ENCODE results near the gene AP3S2.
"Not testable (repeated sequence)": the region's sequence is repeated elsewhere in the genome, so short reads cannot be mapped to it uniquely, and the experiment has no call there.

The AP3S2 gene

DNA sequence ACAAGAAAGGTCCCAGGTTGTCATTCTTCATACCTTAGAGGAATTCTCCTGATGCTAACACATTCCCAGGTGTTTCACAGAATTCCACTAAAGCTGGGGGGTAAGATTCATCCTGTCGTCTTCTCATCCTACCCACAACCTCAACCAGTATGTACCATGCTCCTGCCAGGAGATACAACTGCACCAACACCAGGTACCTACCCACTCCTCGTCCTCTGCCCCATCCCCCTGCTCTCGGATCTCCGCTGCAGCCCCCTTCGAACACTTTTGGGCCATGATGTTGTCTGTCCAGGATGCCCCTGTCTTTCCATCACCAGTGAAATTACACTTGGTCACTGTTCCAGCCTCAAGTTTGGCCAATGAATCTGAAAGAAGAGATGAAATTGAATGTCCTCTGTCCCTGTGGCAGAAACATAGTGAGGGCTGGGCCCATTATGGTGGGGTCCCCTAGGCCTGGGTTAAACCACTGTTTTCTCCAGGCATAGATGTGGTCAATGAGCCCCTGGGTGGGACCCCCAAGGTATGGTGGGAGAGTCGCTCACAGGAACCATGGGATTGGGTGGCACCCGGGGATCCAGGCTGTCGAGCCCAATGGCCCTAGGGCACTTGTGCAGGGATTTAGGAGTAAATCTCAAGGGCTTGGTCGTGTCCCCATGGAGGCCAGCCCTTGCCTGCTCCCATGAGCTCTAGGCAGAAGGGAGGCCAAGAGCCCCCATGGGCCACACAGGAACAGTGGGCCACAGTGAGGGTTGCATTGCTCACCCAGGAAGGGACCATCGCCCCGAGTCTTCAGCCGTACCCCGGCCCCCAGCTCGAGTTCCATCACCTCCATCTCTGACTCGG lies 9.4 kb upstream of the AP3S2 start:
- no peak for DNase-seq (ENCODE audit: low read depth)

DNA sequence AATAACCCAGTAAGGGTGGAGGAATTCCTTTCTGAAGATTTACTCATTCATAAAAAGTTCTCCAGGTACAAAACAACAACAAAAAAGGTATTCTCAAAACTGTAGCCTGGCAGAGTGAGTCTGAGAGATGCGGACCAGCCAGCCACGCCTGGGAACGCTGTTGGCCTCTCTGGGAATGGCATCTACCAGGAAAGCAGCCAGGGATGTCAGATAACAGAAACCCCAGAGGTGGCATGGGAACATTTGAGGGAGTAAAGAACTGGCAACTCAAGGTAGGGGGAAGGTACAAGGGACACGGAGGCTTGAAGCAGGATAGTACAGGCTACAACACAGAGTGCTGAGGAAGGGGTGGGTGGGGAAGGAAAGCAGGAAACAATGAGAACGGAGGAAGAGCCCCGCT lies 7.1 kb upstream of the AP3S2 start:
- DNase-seq (ENCODE audit: low read depth) = no peak

GRCh38 chr15:89899951-89900567 lies 6.3 kb upstream of the AP3S2 start:
- DNase-seq (ENCODE audit: low read depth) = no peak

GRCh38 chr15:89899295-89899945 lies 5.6 kb upstream of the AP3S2 start:
- no peak for DNase-seq (ENCODE audit: low read depth)

DNA sequence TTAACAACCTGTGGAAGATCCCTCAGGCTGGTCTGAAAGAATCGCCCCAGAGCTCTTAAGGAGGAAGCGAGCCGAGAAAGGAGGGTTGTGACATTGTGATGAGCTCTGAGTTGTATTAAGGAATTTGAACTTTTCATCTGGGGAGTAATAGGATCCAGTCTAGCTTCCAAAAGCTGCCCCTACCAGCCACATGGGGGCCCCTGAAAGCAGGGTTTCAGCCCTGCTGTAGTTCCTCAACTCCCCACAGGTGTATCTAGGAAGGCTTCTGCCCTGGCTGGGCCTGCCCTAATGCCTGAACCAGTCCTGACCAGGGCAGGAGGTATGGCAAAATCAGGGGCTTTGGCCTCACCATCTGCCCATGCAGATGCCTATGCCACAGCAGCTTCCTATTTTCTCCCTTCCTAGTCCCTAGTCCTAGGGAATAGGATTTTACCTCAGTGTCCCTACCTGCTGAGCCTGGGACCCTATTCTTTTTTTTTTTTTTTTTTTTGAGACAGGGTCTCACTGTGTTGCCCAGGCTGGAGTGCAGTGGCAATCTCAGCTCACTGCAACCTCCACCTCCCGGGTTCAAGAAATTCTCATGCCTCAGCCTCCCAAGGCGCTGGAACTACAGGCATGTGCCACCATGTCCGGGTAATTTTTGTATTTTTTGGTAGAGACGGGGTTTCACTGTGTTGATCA lies 5.0 kb upstream of the AP3S2 start:
- DNase-seq (ENCODE audit: low read depth) = no peak

- no peak for DNase-seq (ENCODE audit: low read depth)
Observed at GRCh38 chr15:89898146-89898545, 4.4 kb upstream of the AP3S2 start.

DNA sequence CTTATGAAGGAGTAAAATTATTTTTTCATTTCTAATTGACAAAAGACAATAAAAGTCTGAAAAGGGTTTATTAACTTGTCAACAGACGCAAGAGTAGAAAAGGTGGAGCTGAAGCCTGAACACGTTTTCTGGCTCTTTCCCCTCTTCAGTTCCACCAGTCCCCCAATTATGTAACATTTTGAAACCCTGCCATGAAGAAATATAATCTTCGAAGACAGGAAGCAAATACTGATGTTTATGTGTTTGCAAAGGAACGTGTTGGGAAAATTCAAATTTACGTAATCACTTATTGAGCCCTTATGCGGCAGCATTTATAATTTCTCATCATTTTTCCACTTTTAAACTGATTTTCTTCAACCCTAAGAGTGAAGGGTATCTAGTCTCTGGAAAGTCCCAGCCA lies 767 bp downstream of the AP3S2 start:
- DNase-seq (ENCODE audit: low read depth) = no peak

GRCh38 chr15:89888214-89888804 lies 5.5 kb downstream of the AP3S2 start:
- DNase-seq (ENCODE audit: low read depth) = no peak

DNA sequence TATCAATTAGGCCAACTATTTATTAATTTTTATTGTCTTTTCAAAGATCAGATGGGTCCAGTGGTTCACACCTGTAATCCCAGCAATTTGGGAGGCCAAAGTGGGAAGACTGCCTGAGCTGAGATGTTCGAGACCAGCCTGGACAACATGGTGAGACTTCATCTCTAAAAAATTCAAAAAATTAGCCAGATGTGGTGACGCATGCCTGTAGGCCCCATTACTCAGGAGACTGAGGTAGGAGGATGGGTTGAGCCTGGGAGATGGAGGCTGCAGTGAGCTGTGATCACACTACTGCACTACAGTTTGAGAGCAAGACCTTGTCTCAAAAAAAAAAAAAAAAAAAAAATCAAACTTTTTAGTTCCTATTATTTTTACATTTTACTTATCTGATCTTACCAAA lies 8.2 kb downstream of the AP3S2 start:
- no peak for DNase-seq (ENCODE audit: low read depth)

DNA sequence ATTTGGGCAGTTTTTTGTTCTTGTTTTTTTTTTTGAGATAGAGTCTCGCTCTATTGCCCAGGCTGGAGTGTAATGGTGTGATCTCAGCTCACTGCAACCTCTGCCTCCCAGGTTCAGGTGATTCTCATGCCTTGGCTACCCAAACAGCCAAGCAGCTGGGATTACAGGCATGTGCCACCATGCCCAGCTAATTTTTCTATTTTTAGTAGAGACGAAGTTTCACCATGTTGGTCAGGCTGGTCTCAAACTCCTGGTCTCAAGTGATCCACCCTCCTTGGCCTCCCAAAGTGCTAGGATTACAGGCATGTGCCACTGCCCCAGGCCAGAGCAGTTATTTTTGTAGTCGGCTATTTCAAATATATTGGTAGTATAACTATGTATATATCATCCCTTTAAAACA lies 8.6 kb downstream of the AP3S2 start:
- DNase-seq (ENCODE audit: low read depth) = not testable (repeated sequence)

DNA sequence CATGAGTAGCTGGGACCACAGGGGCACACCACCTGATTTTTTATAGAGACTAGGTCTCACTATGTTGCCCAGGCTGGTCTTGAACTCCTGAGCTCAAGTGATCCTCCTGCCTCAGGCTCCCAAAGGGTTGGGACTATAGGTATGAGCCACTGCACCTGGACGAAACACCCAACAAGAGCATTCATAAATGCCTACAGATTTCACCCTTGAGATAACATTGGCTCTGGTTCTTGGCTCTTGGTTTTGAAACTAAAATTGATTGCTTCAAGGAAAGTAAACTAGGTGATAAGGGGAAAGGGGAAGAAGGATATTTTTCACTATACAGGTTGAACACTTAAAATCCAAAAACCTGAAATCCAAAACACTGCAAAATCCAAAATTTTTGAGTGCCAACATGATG lies 10.3 kb downstream of the AP3S2 start:
- no peak for DNase-seq (ENCODE audit: low read depth)

DNA sequence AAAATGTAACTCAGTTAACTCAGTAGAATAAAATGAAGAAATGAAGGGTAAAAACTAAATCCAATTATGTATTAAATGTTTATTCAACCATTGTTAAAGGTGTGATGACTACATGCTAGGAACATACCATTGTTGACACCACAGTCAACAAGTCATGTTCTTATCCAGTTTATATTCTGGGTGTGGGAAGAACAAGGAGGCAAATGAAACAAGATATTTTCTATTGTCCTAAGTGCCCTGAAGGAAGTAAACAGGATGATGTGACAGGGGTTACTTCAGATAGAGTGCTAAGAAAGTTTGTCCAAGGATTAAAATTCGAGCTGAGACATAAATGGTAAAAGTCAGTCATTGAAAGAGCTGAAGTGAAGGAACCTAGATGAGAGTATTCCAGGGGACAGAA lies 13.1 kb downstream of the AP3S2 start:
- no peak for DNase-seq (ENCODE audit: low read depth)

DNA sequence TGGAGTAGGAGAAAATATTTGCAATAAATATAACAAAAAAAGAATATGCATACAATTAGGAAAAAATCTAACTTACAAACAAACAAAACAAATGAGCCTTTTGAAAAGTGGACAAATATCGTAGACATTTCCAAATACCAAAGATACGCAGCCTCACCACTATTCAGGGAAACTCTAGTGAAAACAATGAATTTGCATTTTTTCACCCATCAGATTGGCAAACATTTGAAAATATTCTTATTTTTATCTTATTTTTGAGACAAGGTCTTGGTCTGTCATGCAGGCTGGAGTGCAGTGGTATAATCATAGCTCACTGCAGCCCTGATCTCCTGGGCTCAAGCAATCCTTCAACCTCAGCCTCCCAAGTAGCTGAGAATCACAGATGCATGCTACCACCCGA lies 15.5 kb downstream of the AP3S2 start:
- no peak for DNase-seq (ENCODE audit: low read depth)

GRCh38 chr15:89877083-89877425 lies 16.7 kb downstream of the AP3S2 start:
- DNase-seq (ENCODE audit: low read depth) = no peak

DNA sequence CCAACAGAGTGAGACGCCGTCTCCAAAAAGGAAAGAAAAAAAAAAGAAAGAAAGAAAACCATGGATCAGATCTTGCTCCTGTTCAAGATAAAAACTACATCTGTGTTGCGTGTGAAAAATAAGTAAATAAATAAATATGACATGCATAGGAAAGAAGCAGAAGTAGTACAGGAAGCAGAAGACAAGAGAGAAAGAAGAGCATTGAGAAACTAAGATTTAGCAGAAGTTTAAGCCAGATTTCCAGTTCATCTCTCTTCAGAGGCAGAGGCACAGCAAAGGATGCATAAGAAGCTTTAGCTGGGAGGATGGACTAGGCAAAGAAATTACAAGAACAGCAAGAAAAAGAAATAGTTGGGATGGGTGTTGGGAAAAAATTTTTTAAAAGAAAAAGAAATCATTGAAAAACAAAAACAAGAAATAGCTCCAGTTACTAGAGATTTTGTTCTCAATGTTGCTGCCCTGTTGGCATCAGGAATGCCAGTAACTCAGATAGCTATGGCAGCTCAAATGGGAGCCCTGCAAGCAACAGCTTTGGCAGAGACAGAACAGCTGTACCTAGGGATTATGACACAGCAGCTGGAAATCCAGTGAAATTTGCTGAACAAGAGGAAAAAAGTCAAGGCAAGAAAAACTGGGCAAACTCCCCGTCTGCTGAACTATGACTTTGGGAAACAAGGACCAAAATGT lies 17.3 kb downstream of the AP3S2 start:
- no peak for DNase-seq (ENCODE audit: low read depth)

GRCh38 chr15:89875741-89876140 lies 18.1 kb downstream of the AP3S2 start:
- DNase-seq (ENCODE audit: low read depth) = no peak

- DNase-seq (ENCODE audit: low read depth) = peak; percentile 72
Observed at GRCh38 chr15:89874926-89875564, 18.7 kb downstream of the AP3S2 start.

GRCh38 chr15:89870688-89871288 lies 23.0 kb downstream of the AP3S2 start:
- DNase-seq (ENCODE audit: low read depth) = no peak

GRCh38 chr15:89870006-89870405 lies 23.8 kb downstream of the AP3S2 start:
- DNase-seq (ENCODE audit: low read depth) = no peak

DNA sequence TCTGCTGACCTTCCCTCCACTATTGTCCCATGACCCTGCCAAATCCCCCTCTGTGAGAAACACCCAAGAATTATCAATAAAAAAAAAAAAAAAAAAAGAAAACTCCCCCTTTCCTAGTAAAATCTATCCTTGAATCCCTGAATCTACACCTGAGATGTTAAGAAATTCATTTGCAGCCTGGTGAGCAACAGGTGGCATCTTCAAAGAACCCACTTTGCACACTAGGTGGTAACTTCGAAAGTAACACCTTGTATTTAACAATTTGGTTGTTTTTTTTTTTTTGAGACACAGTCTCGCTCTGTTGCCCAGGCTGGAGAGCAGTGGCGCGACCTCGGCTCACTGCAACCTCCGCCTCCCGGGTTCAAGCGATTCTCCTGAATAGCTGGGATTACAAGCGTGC lies 24.3 kb downstream of the AP3S2 start:
- DNase-seq (ENCODE audit: low read depth) = not testable (repeated sequence)
